HuH-7.5 (cell line): ENCODE results near the gene SLC39A11.
"Not testable (repeated sequence)": the region's sequence is repeated elsewhere in the genome, so short reads cannot be mapped to it uniquely, and the experiment has no call there.

ENCODE experiments used
- DNase-seq: peaks from one replicate; pipeline ENCODE4 v3.0.0; 2011; ENCODE audit warnings: low spot score

SLC39A11 gene

GRCh38 chr17:73007407-73007806 is 85.1 kb downstream of the SLC39A11 start:
- DNase-seq: no peak

- no peak for DNase-seq
Measured at GRCh38 chr17:73005360-73005759, 87.1 kb downstream of the SLC39A11 start.

- DNase-seq: peak; percentile 32
Measured at GRCh38 chr17:73003487-73003886, 89.0 kb downstream of the SLC39A11 start.

- no peak for DNase-seq
Measured at GRCh38 chr17:73000832-73001231, 91.7 kb downstream of the SLC39A11 start.

GRCh38 chr17:72999474-72999873 is 93.0 kb downstream of the SLC39A11 start:
- not testable (repeated sequence) for DNase-seq

GRCh38 chr17:72998343-72998742 is 94.1 kb downstream of the SLC39A11 start:
- DNase-seq: no peak

- DNase-seq: no peak
Measured at GRCh38 chr17:72997559-72997958, 94.9 kb downstream of the SLC39A11 start.

- DNase-seq: no peak
Measured at GRCh38 chr17:72996791-72997190, 95.7 kb downstream of the SLC39A11 start.

GRCh38 chr17:72995008-72995656 is 97.4 kb downstream of the SLC39A11 start:
- no peak for DNase-seq

- not testable (repeated sequence) for DNase-seq
Measured at GRCh38 chr17:72992783-72993467, 99.6 kb downstream of the SLC39A11 start.

- DNase-seq: no peak
Measured at GRCh38 chr17:72991651-72992050, 100.8 kb downstream of the SLC39A11 start.

GRCh38 chr17:72989074-72989610 is 103.3 kb downstream of the SLC39A11 start:
- DNase-seq: no peak

- no peak for DNase-seq
Measured at GRCh38 chr17:72988451-72988850, 104.0 kb downstream of the SLC39A11 start.

- no peak for DNase-seq
Measured at GRCh38 chr17:72987166-72987565, 105.3 kb downstream of the SLC39A11 start.

- peak; percentile 68 for DNase-seq
Measured at GRCh38 chr17:72985882-72986720, 106.4 kb downstream of the SLC39A11 start.

- no peak for DNase-seq
Measured at GRCh38 chr17:72984926-72985325, 107.6 kb downstream of the SLC39A11 start.

GRCh38 chr17:72984145-72984925 is 108.2 kb downstream of the SLC39A11 start:
- DNase-seq: no peak

GRCh38 chr17:72982680-72983079 is 109.8 kb downstream of the SLC39A11 start:
- DNase-seq: no peak

- DNase-seq: no peak
Measured at GRCh38 chr17:72978593-72979218, 113.8 kb downstream of the SLC39A11 start.

GRCh38 chr17:72977771-72978417 is 114.6 kb downstream of the SLC39A11 start:
- DNase-seq: no peak
